Measurements from ENCODE around the gene CDH1. TPM values are rescaled to one million over a fixed set of nuclear protein-coding genes. Genes with fewer than 3 reads are reported as not detected.
"Not testable (repeated sequence)": the region's sequence is repeated elsewhere in the genome, so short reads cannot be mapped to it uniquely, and the experiment has no call there.

The CDH1 gene
- total RNA-seq, 2 experiments from 2014 or later = 0.18 to 0.20 TPM

GRCh38 chr16:68834550-68834949 lies 97.5 kb downstream of the CDH1 start:
- no peaks in the 10 kb centered on the region for H3K4me1 Mint-ChIP-seq
- H3K9me3 Mint-ChIP-seq = no peaks in the 10 kb centered on the region
- DNase-seq = no peak
- no peak overlapping the region for H3K4me3 Mint-ChIP-seq
- H3K27ac Mint-ChIP-seq = no peak overlapping the region
- H3K36me3 Mint-ChIP-seq (ENCODE audit: low read depth) = no peaks in the 10 kb centered on the region
- H3K27me3 Mint-ChIP-seq = peaks cover 5% of the 10 kb centered on the region
- ChIA-PET CTCF (interaction anchor here (1.6 to 1.7 kb wide), 2 partner anchors 11 to 13 kb away, joined by 4 to 5 read pairs; no protein-coding TSS in a partner anchor), POLR2A (no interaction called here)

GRCh38 chr16:68835970-68836369 lies 98.9 kb downstream of the CDH1 start:
- POLR2A ChIA-PET = no interaction called here
- Mint-ChIP-seq H3K4me1 (no peaks in the 10 kb centered on the region), H3K4me3 (no peak overlapping the region), H3K36me3 (ENCODE audit: low read depth) (no peaks in the 10 kb centered on the region), H3K9me3 (no peaks in the 10 kb centered on the region), H3K27ac (no peak overlapping the region), H3K27me3 (peaks cover 4% of the 10 kb centered on the region)
- CTCF ChIA-PET = interaction anchor here (1.7 kb wide), 1 partner anchor 11 kb away, joined by 5 read pairs; no protein-coding TSS in a partner anchor
- DNase-seq = no peak

DNA sequence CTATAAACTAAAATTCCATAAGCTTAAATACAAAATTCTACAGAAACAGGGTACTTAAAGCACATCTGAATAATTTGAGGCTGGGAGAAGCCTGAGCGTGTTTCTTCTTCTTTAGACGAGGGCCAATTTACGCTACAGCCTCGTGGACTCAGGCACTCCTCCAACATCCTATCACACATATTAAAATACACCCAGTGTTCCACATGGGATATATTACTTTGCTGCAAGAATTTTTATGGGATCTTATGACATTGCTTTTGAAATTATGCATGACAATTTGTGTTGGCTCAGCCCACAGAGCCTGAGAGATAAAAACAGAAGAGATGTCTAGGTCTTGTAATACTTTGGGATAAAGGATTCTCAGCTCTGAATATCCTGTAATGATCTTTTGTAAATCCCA lies 102.7 kb downstream of the CDH1 start:
- Mint-ChIP-seq H3K36me3 (ENCODE audit: low read depth) (no peaks in the 10 kb centered on the region), H3K9me3 (no peaks in the 10 kb centered on the region), H3K27me3 (no peaks in the 10 kb centered on the region), H3K27ac (no peak overlapping the region), H3K4me3 (no peak overlapping the region), H3K4me1 (peaks cover 12% of the 10 kb centered on the region)
- no peak for DNase-seq
- POLR2A ChIA-PET = no interaction called here
- CTCF ChIA-PET = no interaction called here

GRCh38 chr16:68842964-68843481 lies 105.9 kb downstream of the CDH1 start:
- H3K9me3 Mint-ChIP-seq; H3K36me3 Mint-ChIP-seq (ENCODE audit: low read depth); H3K27me3 Mint-ChIP-seq; DNase-seq: not testable (repeated sequence)
- Mint-ChIP-seq H3K4me3 (peak overlapping the region; percentile 97), H3K27ac (peak overlapping the region; percentile 81), H3K4me1 (peaks cover 33% of the 10 kb centered on the region)
- POLR2A ChIA-PET = interaction anchor here (1.2 to 1.7 kb wide), 3 partner anchors 247 to 343 kb away, joined by 3 to 7 read pairs (median 3); partner anchors contain the start of genes CHTF8, SNTB2 and UTP4
- CTCF ChIA-PET = interaction anchor here (1.5 to 2.4 kb wide), 3 partner anchors 253 to 315 kb away, joined by 5 to 10 read pairs (median 7); no protein-coding TSS in a partner anchor

GRCh38 chr16:68843482-68844210 lies 106.6 kb downstream of the CDH1 start, which contains the start of gene TANGO6:
TANGO6 (plus strand) TSS chr16:68843531; CDS start chr16:68843618, 87 bp downstream.
- H3K27me3 Mint-ChIP-seq = no peaks in the 10 kb centered on the region
- no peaks in the 10 kb centered on the region for H3K9me3 Mint-ChIP-seq
- H3K27ac Mint-ChIP-seq = peak within 1 kb of the TSS; percentile 82
- peaks cover 35% of the 10 kb centered on the region for H3K4me1 Mint-ChIP-seq
- POLR2A ChIA-PET = interaction anchor here (1.2 to 1.7 kb wide), 3 partner anchors 246 to 343 kb away, joined by 3 to 7 read pairs (median 3); partner anchors contain the start of genes CHTF8, SNTB2 and UTP4
- peak within 1 kb of the TSS; percentile 97 for H3K4me3 Mint-ChIP-seq
- H3K36me3 Mint-ChIP-seq (ENCODE audit: low read depth) = no peaks in the 10 kb centered on the region
- peak; percentile 89 for DNase-seq
- CTCF ChIA-PET = interaction anchor here (1.5 to 2.4 kb wide), 3 partner anchors 253 to 315 kb away, joined by 5 to 10 read pairs (median 7); no protein-coding TSS in a partner anchor

DNA sequence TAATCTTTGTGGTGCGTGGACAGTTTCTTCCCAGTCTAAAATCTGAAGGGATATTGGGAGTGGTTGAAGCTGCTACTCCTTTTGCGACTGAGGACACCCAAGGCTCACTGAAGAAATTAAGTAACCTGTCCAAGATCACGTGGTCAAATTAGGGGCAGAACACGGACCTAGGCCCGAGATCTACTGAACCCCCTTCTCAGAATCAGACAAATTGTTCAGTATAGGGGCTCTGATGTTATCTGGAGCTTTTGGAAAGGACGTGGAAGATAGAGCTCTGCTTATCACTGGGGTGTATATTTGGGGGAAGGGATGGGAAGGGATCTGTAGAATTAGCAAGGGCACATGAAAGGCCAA lies 107.1 kb downstream of the CDH1 start:
- Mint-ChIP-seq H3K27me3 (no peaks in the 10 kb centered on the region), H3K36me3 (ENCODE audit: low read depth) (no peaks in the 10 kb centered on the region), H3K27ac (peak overlapping the region; percentile 82), H3K4me1 (peaks cover 37% of the 10 kb centered on the region), H3K9me3 (no peaks in the 10 kb centered on the region), H3K4me3 (peak overlapping the region; percentile 97)
- ChIA-PET POLR2A (interaction anchor here (1.7 kb wide), 1 partner anchor 289 kb away, joined by 7 read pairs; the partner anchor contains the start of genes CHTF8 and UTP4), CTCF (interaction anchor here (0.9 kb wide), 1 partner anchor 280 kb away, joined by 5 read pairs; no protein-coding TSS in a partner anchor)
- DNase-seq = no peak

DNA sequence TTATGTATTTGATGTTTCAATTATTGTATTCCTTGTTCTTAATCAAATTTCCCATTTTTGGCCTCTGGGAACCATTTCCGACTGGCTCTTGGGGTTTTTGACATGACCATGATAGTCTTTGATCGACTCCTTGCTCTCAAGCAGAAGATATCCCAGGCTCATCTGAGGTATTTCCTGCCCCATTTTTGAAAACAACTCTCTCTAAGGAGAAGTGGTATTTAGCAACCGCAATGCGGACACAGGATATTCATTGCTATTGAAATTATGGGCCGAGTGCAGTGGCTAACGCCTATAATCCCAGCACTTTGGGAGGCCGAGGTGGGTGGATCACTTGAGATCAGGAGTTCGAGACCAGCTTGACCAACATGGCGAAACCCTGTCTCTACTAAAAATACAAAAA lies 111.7 kb downstream of the CDH1 start:
- no peak overlapping the region for H3K27ac Mint-ChIP-seq
- H3K4me3 Mint-ChIP-seq = no peak overlapping the region
- no peaks in the 10 kb centered on the region for H3K27me3 Mint-ChIP-seq
- POLR2A ChIA-PET = no interaction called here
- no peak for DNase-seq
- CTCF ChIA-PET = no interaction called here
- no peaks in the 10 kb centered on the region for H3K36me3 Mint-ChIP-seq (ENCODE audit: low read depth)
- peaks cover 33% of the 10 kb centered on the region for H3K4me1 Mint-ChIP-seq
- no peaks in the 10 kb centered on the region for H3K9me3 Mint-ChIP-seq

- Mint-ChIP-seq H3K36me3 (ENCODE audit: low read depth) (no peaks in the 10 kb centered on the region), H3K9me3 (no peaks in the 10 kb centered on the region), H3K27me3 (no peaks in the 10 kb centered on the region), H3K4me1 (peaks cover 21% of the 10 kb centered on the region), H3K27ac (no peak overlapping the region), H3K4me3 (no peak overlapping the region)
- DNase-seq = no peak
- ChIA-PET POLR2A (no interaction called here), CTCF (no interaction called here)
These were observed 113.4 kb downstream of the CDH1 start for GRCh38 chr16:68850481-68850880.

DNA sequence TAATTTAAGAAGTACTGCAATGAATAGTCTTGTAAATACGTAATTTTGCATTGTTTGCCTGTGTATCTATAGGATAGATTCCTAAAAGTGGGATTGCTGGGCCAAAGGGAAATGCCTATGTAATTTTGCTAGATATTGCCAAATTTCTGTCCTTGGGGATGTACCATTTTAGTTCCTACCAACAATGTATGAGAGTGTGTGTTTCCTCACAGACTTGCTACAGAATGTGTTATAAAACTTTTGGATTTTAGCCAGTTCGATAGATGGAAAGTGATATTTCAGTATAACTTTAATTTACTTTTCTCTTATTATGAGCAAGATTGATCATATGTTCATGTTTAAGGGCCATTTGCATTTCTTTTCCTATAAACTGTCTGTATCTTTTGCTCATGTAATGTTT lies 114.5 kb downstream of the CDH1 start:
- POLR2A ChIA-PET = no interaction called here
- peaks cover 16% of the 10 kb centered on the region for H3K4me1 Mint-ChIP-seq
- no peak overlapping the region for H3K4me3 Mint-ChIP-seq

GRCh38 chr16:68857479-68857878 lies 120.4 kb downstream of the CDH1 start:
- no peak overlapping the region for H3K4me3 Mint-ChIP-seq
- ChIA-PET POLR2A (no interaction called here), CTCF (no interaction called here)
- H3K27ac Mint-ChIP-seq = no peak overlapping the region
- no peaks in the 10 kb centered on the region for H3K9me3 Mint-ChIP-seq
- no peak for DNase-seq
- H3K27me3 Mint-ChIP-seq = no peaks in the 10 kb centered on the region
- H3K4me1 Mint-ChIP-seq = no peaks in the 10 kb centered on the region
- peaks cover 7% of the 10 kb centered on the region for H3K36me3 Mint-ChIP-seq (ENCODE audit: low read depth)

More for the DNA sequence above, 114.5 kb downstream of the CDH1 start:
- Mint-ChIP-seq H3K36me3 (ENCODE audit: low read depth) (no peaks in the 10 kb centered on the region), H3K9me3 (no peaks in the 10 kb centered on the region), H3K27me3 (no peaks in the 10 kb centered on the region), H3K27ac (no peak overlapping the region)
- no peak for DNase-seq
- CTCF ChIA-PET = interaction anchor here (0.6 kb wide), 1 partner anchor 260 kb away, joined by 4 read pairs; no protein-coding TSS in a partner anchor

GRCh38 chr16:68859828-68860227 lies 122.7 kb downstream of the CDH1 start:
- ChIA-PET CTCF (interaction anchor here (0.8 kb wide), 1 partner anchor 12 kb away, joined by 3 read pairs; no protein-coding TSS in a partner anchor), POLR2A (no interaction called here)
- Mint-ChIP-seq H3K9me3 (no peaks in the 10 kb centered on the region), H3K27ac (no peak overlapping the region), H3K27me3 (no peaks in the 10 kb centered on the region), H3K4me1 (no peaks in the 10 kb centered on the region), H3K36me3 (ENCODE audit: low read depth) (peaks cover 7% of the 10 kb centered on the region), H3K4me3 (no peak overlapping the region)
- no peak for DNase-seq

- POLR2A ChIA-PET = no interaction called here
- peaks cover 11% of the 10 kb centered on the region for H3K36me3 Mint-ChIP-seq (ENCODE audit: low read depth)
- H3K27ac Mint-ChIP-seq = no peak overlapping the region
- no peaks in the 10 kb centered on the region for H3K9me3 Mint-ChIP-seq
- H3K4me3 Mint-ChIP-seq = no peak overlapping the region
- no peaks in the 10 kb centered on the region for H3K4me1 Mint-ChIP-seq
- H3K27me3 Mint-ChIP-seq = no peaks in the 10 kb centered on the region
- no peak for DNase-seq
- CTCF ChIA-PET = interaction anchor here (1.1 kb wide), 1 partner anchor 14 kb away, joined by 3 read pairs; no protein-coding TSS in a partner anchor
These were observed 124.1 kb downstream of the CDH1 start for GRCh38 chr16:68860978-68861892.

Measured in activated CD4-positive, alpha-beta memory T cell treated with anti-CD3 and anti-CD28 coated beads, Interleukin-2, amount 10 ng/mL, durations not matched to agents 7 days and 5 days (primary cell).